NT2/D1 (cell line): ENCODE results near the gene TSPAN5.

Experiments used
- YY1 ChIP-seq: IDR thresholded peaks from 2 replicates; pipeline ENCODE4 v1.6.1; 2011; ENCODE audit not compliant: insufficient read length, insufficient read depth
- ZNF274 ChIP-seq: IDR thresholded peaks from 2 replicates; pipeline ENCODE4 v1.6.1; 2011; ENCODE audit warnings: mild to moderate bottlenecking, low read depth, low read length

GRCh38 chr4:98516441-98517217 lies 141.8 kb downstream of the TSPAN5 start:
- TF ChIP-seq ZNF274 (no peak), YY1 (no peak)
